HEK293 (cell line): ENCODE data around the gene GJC1.

Source experiments
- CTCF ChIA-PET: fragments of 350-600 bp; formaldehyde crosslinking; extraction: SDS; loops from one replicate; lab custom pipeline; 2021; ENCODE audit warnings: antibody characterized with exemption; lab: Yijun Ruan, JAX
- POLR2A ChIA-PET: fragments of 300-600 bp; formaldehyde crosslinking; extraction: SDS; loops from one replicate; lab custom pipeline; 2020; ENCODE audit warnings: antibody characterized with exemption, inconsistent platforms; lab: Yijun Ruan, JAX
- H3K27ac ChIP-seq: fragments of 200-500 bp; sonication (Bioruptor generic); 2 replicates; pipeline ENCODE4 v1.5.1; 2014; ENCODE audit warnings: low read depth, low read length, control low read depth, inconsistent platforms; ENCODE audit errors: extremely low read depth
- H3K36me3 ChIP-seq, 2 experiments: fragments of 200-500 bp in 1 of 2; sonication (Bioruptor generic) in 1 of 2; 1 replicate in 1 of 2; 2 replicates in 1 of 2; pipeline ENCODE4 v1.5.1; 2014 to 2017; ENCODE audit warnings: inconsistent platforms in 2 of 2, low read length in 2 of 2; ENCODE audit not compliant: control insufficient read depth in 2 of 2, insufficient read depth in 1 of 2
- H3K4me1 ChIP-seq: fragments of 200-500 bp; sonication (Bioruptor generic); 2 replicates; pipeline ENCODE4 v1.5.1; 2014; ENCODE audit warnings: mild to moderate bottlenecking, low read length, inconsistent platforms; ENCODE audit not compliant: control insufficient read depth, insufficient read depth
- H3K4me3 ChIP-seq: 2 replicates; pipeline ENCODE4 v1.5.1; 2011; ENCODE audit warnings: low read depth, mild to moderate bottlenecking, control low read depth, low read length, moderate library complexity
- H3K9me3 ChIP-seq: fragments of 200-500 bp; sonication (Bioruptor generic); 2 replicates; pipeline ENCODE4 v1.5.1; 2014; ENCODE audit warnings: low read depth, low read length, inconsistent platforms; ENCODE audit not compliant: control insufficient read depth, insufficient read depth
- AEBP2 ChIP-seq: fragments of 450-650 bp; formaldehyde crosslinking; IDR thresholded peaks from 2 replicates; pipeline ENCODE4 v1.5.1; 2016; ENCODE audit warnings: missing biosample characterization, missing genetic modification characterization, borderline replicate concordance
- IKZF3 ChIP-seq: fragments of 450-650 bp; IDR thresholded peaks from 2 replicates; pipeline ENCODE4 v1.5.0; 2018; ENCODE audit warnings: missing biosample characterization, mild to moderate bottlenecking, missing genetic modification characterization, moderate library complexity
- KLF17 ChIP-seq: fragments of 450-650 bp; formaldehyde crosslinking; IDR thresholded peaks from 2 replicates; pipeline ENCODE4 v1.5.1; 2016; ENCODE audit warnings: missing biosample characterization, missing genetic modification characterization
- KLF9 ChIP-seq: fragments of 450-650 bp; formaldehyde crosslinking; IDR thresholded peaks from 2 replicates; pipeline ENCODE4 v1.5.1; 2016; ENCODE audit warnings: missing biosample characterization, missing genetic modification characterization, low read depth
- OVOL3 ChIP-seq: fragments of 450-650 bp; formaldehyde crosslinking; IDR thresholded peaks from 2 replicates; pipeline ENCODE4 v1.5.1; 2016; ENCODE audit warnings: missing biosample characterization, missing genetic modification characterization
- PRDM1 ChIP-seq: fragments of 450-650 bp; formaldehyde crosslinking; IDR thresholded peaks from 2 replicates; pipeline ENCODE4; 2016; ENCODE audit warnings: missing biosample characterization, missing genetic modification characterization
- YY1 ChIP-seq: fragments of 450-650 bp; formaldehyde crosslinking; IDR thresholded peaks from 2 replicates; pipeline ENCODE4 v1.5.1; 2018; ENCODE audit warnings: missing biosample characterization, missing genetic modification characterization
- ZBTB7A ChIP-seq: fragments of 450-650 bp; formaldehyde crosslinking; IDR thresholded peaks from 2 replicates; pipeline ENCODE4 v1.5.1; 2016; ENCODE audit warnings: low read depth, missing biosample characterization, missing genetic modification characterization
- ZNF132 ChIP-seq: fragments of 450-650 bp; formaldehyde crosslinking; IDR thresholded peaks from 2 replicates; pipeline ENCODE4 v1.5.1; 2017; ENCODE audit warnings: missing biosample characterization, missing genetic modification characterization, borderline replicate concordance
- ZNF202 ChIP-seq: fragments of 450-650 bp; formaldehyde crosslinking; IDR thresholded peaks from 2 replicates; pipeline ENCODE4 v1.5.1; 2016; ENCODE audit warnings: missing biosample characterization, missing genetic modification characterization, borderline replicate concordance
- ZNF239 ChIP-seq: fragments of 450-650 bp; formaldehyde crosslinking; IDR thresholded peaks from 2 replicates; pipeline ENCODE4 v1.5.1; 2016; ENCODE audit warnings: missing biosample characterization, missing genetic modification characterization
- ZNF26 ChIP-seq: fragments of 450-650 bp; formaldehyde crosslinking; IDR thresholded peaks from 2 replicates; pipeline ENCODE4 v1.5.1; 2016; ENCODE audit warnings: missing biosample characterization, missing genetic modification characterization
- ZNF335 ChIP-seq: fragments of 450-650 bp; formaldehyde crosslinking; conservative IDR thresholded peaks from 2 replicates; pipeline ENCODE4 v1.5.1; 2016; ENCODE audit warnings: missing biosample characterization, missing genetic modification characterization
- ZNF362 ChIP-seq: fragments of 450-650 bp; formaldehyde crosslinking; IDR thresholded peaks from 2 replicates; pipeline ENCODE4 v1.5.1; 2016; ENCODE audit warnings: missing biosample characterization, missing genetic modification characterization
- ZNF394 ChIP-seq: fragments of 450-650 bp; formaldehyde crosslinking; IDR thresholded peaks from 2 replicates; pipeline ENCODE4 v1.5.1; 2016; ENCODE audit warnings: missing biosample characterization, missing genetic modification characterization, mild to moderate bottlenecking, moderate library complexity, borderline replicate concordance
- ZNF488 ChIP-seq: fragments of 450-650 bp; formaldehyde crosslinking; IDR thresholded peaks from 2 replicates; pipeline ENCODE4 v1.5.1; 2016; ENCODE audit warnings: missing biosample characterization, missing genetic modification characterization
- ZNF513 ChIP-seq: fragments of 450-650 bp; IDR thresholded peaks from 2 replicates; pipeline ENCODE4 v1.5.1; 2018; ENCODE audit warnings: missing biosample characterization, missing genetic modification characterization
- ZNF558 ChIP-seq: fragments of 450-650 bp; formaldehyde crosslinking; IDR thresholded peaks from 2 replicates; pipeline ENCODE4 v1.5.1; 2016; ENCODE audit warnings: missing biosample characterization, missing genetic modification characterization
- ZNF626 ChIP-seq: fragments of 450-650 bp; sonication (Bioruptor Pico); formaldehyde crosslinking; IDR thresholded peaks from 2 replicates; pipeline ENCODE4 v1.5.1; 2018; ENCODE audit warnings: missing biosample characterization, missing genetic modification characterization, inconsistent platforms
- ZNF768 ChIP-seq: fragments of 450-650 bp; formaldehyde crosslinking; IDR thresholded peaks from 2 replicates; pipeline ENCODE4 v1.5.1; 2018; ENCODE audit warnings: missing biosample characterization, mild to moderate bottlenecking, missing genetic modification characterization
- ZNF792 ChIP-seq: fragments of 450-650 bp; formaldehyde crosslinking; IDR thresholded peaks from 2 replicates; pipeline ENCODE4 v1.5.1; 2016; ENCODE audit warnings: missing biosample characterization, missing genetic modification characterization

The GJC1 gene

GRCh38 chr17:44754276-44754675 lies 75.8 kb downstream of the GJC1 start:
- POLR2A ChIA-PET, result no interaction called here
- CTCF ChIA-PET, result no interaction called here
- TF ChIP-seq AEBP2 (tag by site-specific recombination) (no peak), ZNF394 (no peak), ZNF792 (tag by site-specific recombination) (no peak), YY1 (tag by site-specific recombination) (no peak), ZNF626 (tag by site-specific recombination) (no peak)
- no peaks in the 10 kb centered on the region for H3K9me3 ChIP-seq
- H3K36me3 ChIP-seq, result peaks cover 5 to 28% of the 10 kb centered on the region in 2 experiments; a peak in 2 of 3 replicates
- H3K27ac ChIP-seq, result no peak overlapping the region
- no peaks in the 10 kb centered on the region for H3K4me1 ChIP-seq
- H3K4me3 ChIP-seq, result no peak overlapping the region

GRCh38 chr17:44752953-44753861 lies 76.9 kb downstream of the GJC1 start:
- H3K9me3 ChIP-seq, result no peaks in the 10 kb centered on the region
- ChIA-PET POLR2A (interaction anchor here (0.6 kb wide), 1 partner anchor 22 kb away, joined by 11 read pairs; no protein-coding TSS in a partner anchor), CTCF (interaction anchor here (1.2 kb wide), 2 partner anchors 208 to 382 kb away, joined by 3 to 4 read pairs; partner anchors contain the start of gene ACBD4)
- H3K4me3 ChIP-seq, result no peak overlapping the region
- H3K4me1 ChIP-seq, result no peaks in the 10 kb centered on the region
- no peak for TF ChIP-seq ZNF202 (tag by site-specific recombination)
- no peak for TF ChIP-seq ZBTB7A (tag by site-specific recombination)
- TF ChIP-seq ZNF768 (tag by site-specific recombination), result 0 out of 2 replicates have a peak, but pooled peaks have one; percentile 51
- no peak for TF ChIP-seq ZNF132 (tag by site-specific recombination)
- peak; percentile 34; the same call in 1 of the 2 replicates for TF ChIP-seq ZNF335 (tag by site-specific recombination)
- no peak for TF ChIP-seq KLF17
- no peak for TF ChIP-seq ZNF26 (tag by site-specific recombination)
- no peak for TF ChIP-seq OVOL3 (tag by site-specific recombination)
- H3K27ac ChIP-seq, result no peak overlapping the region
- peaks cover 5 to 38% of the 10 kb centered on the region in 2 experiments; a peak in 2 of 3 replicates for H3K36me3 ChIP-seq

GRCh38 chr17:44751806-44752205 lies 78.3 kb downstream of the GJC1 start:
- no peaks in the 10 kb centered on the region for H3K9me3 ChIP-seq
- H3K27ac ChIP-seq, result no peak overlapping the region
- H3K4me1 ChIP-seq, result no peaks in the 10 kb centered on the region
- ChIA-PET CTCF (interaction anchor here (1.2 kb wide), 1 partner anchor 206 kb away, joined by 3 read pairs; no protein-coding TSS in a partner anchor), POLR2A (no interaction called here)
- H3K36me3 ChIP-seq, result peaks cover 5 to 52% of the 10 kb centered on the region in 2 experiments; a peak in 2 of 3 replicates
- no peak overlapping the region for H3K4me3 ChIP-seq
- no peak for TF ChIP-seq KLF9 (tag by site-specific recombination)
- no peak for TF ChIP-seq PRDM1
- TF ChIP-seq ZNF239 (tag by site-specific recombination), result no peak
- no peak for TF ChIP-seq IKZF3
- TF ChIP-seq ZNF362 (tag by site-specific recombination), result no peak
- TF ChIP-seq ZNF488 (tag by site-specific recombination), result no peak
- TF ChIP-seq ZNF513 (tag by site-specific recombination), result no peak
- no peak for TF ChIP-seq ZNF558 (tag by site-specific recombination)
